ENCODE results near the gene RBM46. TPM values are rescaled to one million over a fixed set of nuclear protein-coding genes. Genes with fewer than 3 reads are reported as not detected.

RBM46 gene
- total RNA-seq, 2 donors from 2014 or later = 0.49 to 1.1 TPM

GRCh38 chr4:154743683-154744340 is 37.3 kb upstream of the RBM46 start, which contains the start of gene LRAT:
TSS of gene LRAT (plus strand) at chr4:154744000. CDS start at chr4:154744327, 327 bp downstream.
- Histone ChIP-seq H3K9ac (ENCODE audit: extremely low read depth, low read length, poor library complexity, severe bottlenecking) (peak within 1 kb of the TSS; percentile 27), H3K27ac (ENCODE audit: low read depth, low read length) (no peak within 1 kb of the TSS), H3K4me3 (ENCODE audit: low read length) (peak within 1 kb of the TSS; percentile 92), H3K36me3 (ENCODE audit: control insufficient read depth, insufficient read depth, low read length) (peaks cover 2% of the 10 kb centered on the region), H3K9me3 (ENCODE audit: control insufficient read depth, low read length) (no peaks in the 10 kb centered on the region), H3K4me1 (ENCODE audit: control insufficient read depth, insufficient read depth, low read length) (peaks cover 24% of the 10 kb centered on the region), H3K27me3 (ENCODE audit: control insufficient read depth, insufficient read depth, low read length, poor library complexity, severe bottlenecking) (peaks cover 43% of the 10 kb centered on the region)
- H3K27me3 Mint-ChIP-seq (ENCODE audit: insufficient read depth) = peaks cover 55% of the 10 kb centered on the region
- H3K36me3 Mint-ChIP-seq (ENCODE audit: low read depth) = peaks cover 4% of the 10 kb centered on the region
- TF ChIP-seq, protein P1, sequence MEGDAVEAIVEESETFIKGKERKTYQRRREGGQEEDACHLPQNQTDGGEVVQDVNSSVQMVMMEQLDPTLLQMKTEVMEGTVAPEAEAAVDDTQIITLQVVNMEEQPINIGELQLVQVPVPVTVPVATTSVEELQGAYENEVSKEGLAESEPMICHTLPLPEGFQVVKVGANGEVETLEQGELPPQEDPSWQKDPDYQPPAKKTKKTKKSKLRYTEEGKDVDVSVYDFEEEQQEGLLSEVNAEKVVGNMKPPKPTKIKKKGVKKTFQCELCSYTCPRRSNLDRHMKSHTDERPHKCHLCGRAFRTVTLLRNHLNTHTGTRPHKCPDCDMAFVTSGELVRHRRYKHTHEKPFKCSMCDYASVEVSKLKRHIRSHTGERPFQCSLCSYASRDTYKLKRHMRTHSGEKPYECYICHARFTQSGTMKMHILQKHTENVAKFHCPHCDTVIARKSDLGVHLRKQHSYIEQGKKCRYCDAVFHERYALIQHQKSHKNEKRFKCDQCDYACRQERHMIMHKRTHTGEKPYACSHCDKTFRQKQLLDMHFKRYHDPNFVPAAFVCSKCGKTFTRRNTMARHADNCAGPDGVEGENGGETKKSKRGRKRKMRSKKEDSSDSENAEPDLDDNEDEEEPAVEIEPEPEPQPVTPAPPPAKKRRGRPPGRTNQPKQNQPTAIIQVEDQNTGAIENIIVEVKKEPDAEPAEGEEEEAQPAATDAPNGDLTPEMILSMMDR (conservative IDR thresholded peaks at IDR 0.05) = peak; percentile 72
- H3K27ac Mint-ChIP-seq = peak within 1 kb of the TSS; percentile 87
- no peaks in the 10 kb centered on the region for H3K9me3 Mint-ChIP-seq
- peak; percentile 95 for DNase-seq
- peak within 1 kb of the TSS; percentile 84 for H3K4me3 Mint-ChIP-seq
- 0 to 1% methylated on average over 15 to 55 of the region's 55 CpGs for WGBS, 2 experiments (ENCODE audit: insufficient coverage in 1 of 2, insufficient read length in 1 of 2)
- peaks cover 55% of the 10 kb centered on the region for H3K4me1 Mint-ChIP-seq

DNA sequence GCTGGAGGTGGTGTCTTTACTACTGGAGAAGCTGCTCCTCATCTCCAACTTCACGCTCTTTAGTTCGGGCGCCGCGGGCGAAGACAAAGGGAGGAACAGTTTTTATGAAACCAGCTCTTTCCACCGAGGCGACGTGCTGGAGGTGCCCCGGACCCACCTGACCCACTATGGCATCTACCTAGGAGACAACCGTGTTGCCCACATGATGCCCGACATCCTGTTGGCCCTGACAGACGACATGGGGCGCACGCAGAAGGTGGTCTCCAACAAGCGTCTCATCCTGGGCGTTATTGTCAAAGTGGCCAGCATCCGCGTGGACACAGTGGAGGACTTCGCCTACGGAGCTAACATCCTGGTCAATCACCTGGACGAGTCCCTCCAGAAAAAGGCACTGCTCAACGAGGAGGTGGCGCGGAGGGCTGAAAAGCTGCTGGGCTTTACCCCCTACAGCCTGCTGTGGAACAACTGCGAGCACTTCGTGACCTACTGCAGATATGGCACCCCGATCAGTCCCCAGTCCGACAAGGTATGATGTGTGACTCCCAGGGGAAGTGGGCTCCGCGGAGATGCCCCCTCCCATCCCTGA is 36.6 kb upstream of the RBM46 start:
- Histone ChIP-seq H3K9me3 (ENCODE audit: control insufficient read depth, low read length) (no peaks in the 10 kb centered on the region), H3K27me3 (ENCODE audit: control insufficient read depth, insufficient read depth, low read length, poor library complexity, severe bottlenecking) (peaks cover 43% of the 10 kb centered on the region), H3K36me3 (ENCODE audit: control insufficient read depth, insufficient read depth, low read length) (peaks cover 7% of the 10 kb centered on the region), H3K9ac (ENCODE audit: extremely low read depth, low read length, poor library complexity, severe bottlenecking) (peak overlapping the region; percentile 27), H3K4me1 (ENCODE audit: control insufficient read depth, insufficient read depth, low read length) (peaks cover 20% of the 10 kb centered on the region), H3K27ac (ENCODE audit: low read depth, low read length) (no peak overlapping the region), H3K4me3 (ENCODE audit: low read length) (peak overlapping the region; percentile 92)
- DNase-seq = no peak
- H3K4me1 Mint-ChIP-seq = peaks cover 48% of the 10 kb centered on the region
- H3K36me3 Mint-ChIP-seq (ENCODE audit: low read depth) = peaks cover 8% of the 10 kb centered on the region
- H3K27ac Mint-ChIP-seq = peak overlapping the region; percentile 87
- peak overlapping the region; percentile 84 for H3K4me3 Mint-ChIP-seq
- no peaks in the 10 kb centered on the region for H3K9me3 Mint-ChIP-seq
- TF ChIP-seq, protein P1 (conservative IDR thresholded peaks at IDR 0.05) = peak; percentile 39
- peaks cover 55% of the 10 kb centered on the region for H3K27me3 Mint-ChIP-seq (ENCODE audit: insufficient read depth)
- WGBS, 2 experiments (ENCODE audit: insufficient coverage in 1 of 2, insufficient read length in 1 of 2) = 1 to 2% methylated on average over 19 to 31 of the region's 31 CpGs

GRCh38 chr4:154757713-154758112 is 23.4 kb upstream of the RBM46 start:
- WGBS, 2 experiments (ENCODE audit: insufficient coverage in 1 of 2, insufficient read length in 1 of 2) = 89 to 100% methylated on average over 1 to 6 of the region's 6 CpGs
- Mint-ChIP-seq H3K27me3 (ENCODE audit: insufficient read depth) (peaks cover 53% of the 10 kb centered on the region), H3K9me3 (no peaks in the 10 kb centered on the region), H3K36me3 (ENCODE audit: low read depth) (no peaks in the 10 kb centered on the region), H3K4me3 (no peak overlapping the region), H3K27ac (no peak overlapping the region), H3K4me1 (peaks cover 40% of the 10 kb centered on the region)
- Histone ChIP-seq H3K27ac (ENCODE audit: low read depth, low read length) (no peak overlapping the region), H3K9me3 (ENCODE audit: control insufficient read depth, low read length) (no peaks in the 10 kb centered on the region), H3K4me1 (ENCODE audit: control insufficient read depth, insufficient read depth, low read length) (peaks cover 14% of the 10 kb centered on the region), H3K36me3 (ENCODE audit: control insufficient read depth, insufficient read depth, low read length) (no peaks in the 10 kb centered on the region), H3K9ac (ENCODE audit: extremely low read depth, low read length, poor library complexity, severe bottlenecking) (no peak overlapping the region), H3K4me3 (ENCODE audit: low read length) (no peak overlapping the region), H3K27me3 (ENCODE audit: control insufficient read depth, insufficient read depth, low read length, poor library complexity, severe bottlenecking) (peaks cover 41% of the 10 kb centered on the region)
- TF ChIP-seq, protein P1 (conservative IDR thresholded peaks at IDR 0.05) = no peak
- no peak for DNase-seq

Data from endodermal cell (in vitro differentiated cells).